GM19351 (cell line): ENCODE measurements around the gene MICALL1.

Experiments
- ATAC-seq: cut with Tn5 transposase; IDR thresholded peaks from one replicate; pipeline ENCODE4 v1.9.1; 2021; ENCODE audit warnings: mild to moderate bottlenecking, moderate library complexity; ENCODE audit not compliant: unreplicated experiment

MICALL1 gene

GRCh38 chr22:37982938-37983859 is 77.1 kb downstream of the MICALL1 start:
- no peak for ATAC-seq

GRCh38 chr22:37983860-37984791 is 78.0 kb downstream of the MICALL1 start, which contains the start of gene SOX10:
Gene SOX10 (minus strand): TSS chr22:37984555. CDS start chr22:37983784, 771 bp downstream.
- no peak for ATAC-seq

- ATAC-seq = no peak
Measured at GRCh38 chr22:37985050-37985585, 79.0 kb downstream of the MICALL1 start.

GRCh38 chr22:37985751-37986281 is 79.7 kb downstream of the MICALL1 start:
- ATAC-seq = no peak

GRCh38 chr22:37986371-37986770 is 80.3 kb downstream of the MICALL1 start:
- ATAC-seq = no peak

GRCh38 chr22:37989146-37990045 is 83.3 kb downstream of the MICALL1 start:
- ATAC-seq = no peak

- ATAC-seq = no peak
Measured at GRCh38 chr22:37990301-37990700, 84.2 kb downstream of the MICALL1 start.

GRCh38 chr22:37990862-37991261 is 84.8 kb downstream of the MICALL1 start:
- no peak for ATAC-seq

GRCh38 chr22:37991731-37992442 is 85.8 kb downstream of the MICALL1 start:
- ATAC-seq = no peak
